HL-60 (cell line): Measurements from ENCODE around the gene SKAP2.

ENCODE experiments used
- GABPA ChIP-seq: IDR thresholded peaks from 2 replicates; pipeline ENCODE4 v1.6.1; 2012; ENCODE audit warnings: low read depth
- POLR2AphosphoS5 ChIP-seq: IDR thresholded peaks from 2 replicates; pipeline ENCODE4 v1.6.1; 2012; ENCODE audit warnings: low read depth
- SPI1 ChIP-seq: IDR thresholded peaks from 2 replicates; pipeline ENCODE4 v1.6.1; 2012; ENCODE audit warnings: low read depth, mild to moderate bottlenecking, borderline replicate concordance
- TF ChIP-seq, protein P1 (sequence below): IDR thresholded peaks from one replicate; pipeline ENCODE4 v1.5.1; 2011; ENCODE audit warnings: low read length, control low read depth, inconsistent platforms; ENCODE audit not compliant: insufficient read depth
- TF ChIP-seq, protein P2 (sequence below): IDR thresholded peaks from 2 replicates; pipeline ENCODE4 v1.6.1; 2012; ENCODE audit warnings: low read depth; ENCODE audit not compliant: insufficient replicate concordance

DNA sequence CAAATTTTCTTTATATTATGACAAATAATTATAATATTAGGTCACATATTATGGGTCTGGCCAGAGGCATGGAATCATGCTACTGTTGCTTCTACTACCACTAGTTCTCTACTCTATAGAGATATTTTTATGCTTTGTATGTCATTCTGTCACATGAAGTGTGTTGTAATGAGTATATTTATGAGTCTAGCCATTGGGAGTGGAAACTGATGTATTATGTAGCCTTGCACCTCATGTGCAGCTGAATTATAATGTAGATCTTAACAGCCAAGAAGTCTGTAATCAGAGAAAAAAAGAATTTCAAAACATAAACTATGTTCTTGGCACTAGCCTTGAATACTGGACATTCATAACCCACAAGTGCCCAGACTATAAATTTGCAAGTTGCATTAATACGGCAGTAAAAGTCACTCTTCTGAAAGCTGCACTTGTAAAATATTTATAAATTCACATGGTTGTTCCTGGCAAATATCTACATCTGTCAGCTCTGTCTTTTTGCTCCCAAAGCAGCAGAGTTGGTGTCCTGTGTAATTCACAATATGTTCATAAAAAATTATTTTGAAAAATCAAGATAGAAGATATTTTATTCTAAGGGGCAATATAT lies 48.6 kb upstream of the SKAP2 start:
- no peak for TF ChIP-seq GABPA
- TF ChIP-seq, protein P1, sequence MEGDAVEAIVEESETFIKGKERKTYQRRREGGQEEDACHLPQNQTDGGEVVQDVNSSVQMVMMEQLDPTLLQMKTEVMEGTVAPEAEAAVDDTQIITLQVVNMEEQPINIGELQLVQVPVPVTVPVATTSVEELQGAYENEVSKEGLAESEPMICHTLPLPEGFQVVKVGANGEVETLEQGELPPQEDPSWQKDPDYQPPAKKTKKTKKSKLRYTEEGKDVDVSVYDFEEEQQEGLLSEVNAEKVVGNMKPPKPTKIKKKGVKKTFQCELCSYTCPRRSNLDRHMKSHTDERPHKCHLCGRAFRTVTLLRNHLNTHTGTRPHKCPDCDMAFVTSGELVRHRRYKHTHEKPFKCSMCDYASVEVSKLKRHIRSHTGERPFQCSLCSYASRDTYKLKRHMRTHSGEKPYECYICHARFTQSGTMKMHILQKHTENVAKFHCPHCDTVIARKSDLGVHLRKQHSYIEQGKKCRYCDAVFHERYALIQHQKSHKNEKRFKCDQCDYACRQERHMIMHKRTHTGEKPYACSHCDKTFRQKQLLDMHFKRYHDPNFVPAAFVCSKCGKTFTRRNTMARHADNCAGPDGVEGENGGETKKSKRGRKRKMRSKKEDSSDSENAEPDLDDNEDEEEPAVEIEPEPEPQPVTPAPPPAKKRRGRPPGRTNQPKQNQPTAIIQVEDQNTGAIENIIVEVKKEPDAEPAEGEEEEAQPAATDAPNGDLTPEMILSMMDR: no peak
- no peak for TF ChIP-seq POLR2AphosphoS5
- TF ChIP-seq, protein P2, sequence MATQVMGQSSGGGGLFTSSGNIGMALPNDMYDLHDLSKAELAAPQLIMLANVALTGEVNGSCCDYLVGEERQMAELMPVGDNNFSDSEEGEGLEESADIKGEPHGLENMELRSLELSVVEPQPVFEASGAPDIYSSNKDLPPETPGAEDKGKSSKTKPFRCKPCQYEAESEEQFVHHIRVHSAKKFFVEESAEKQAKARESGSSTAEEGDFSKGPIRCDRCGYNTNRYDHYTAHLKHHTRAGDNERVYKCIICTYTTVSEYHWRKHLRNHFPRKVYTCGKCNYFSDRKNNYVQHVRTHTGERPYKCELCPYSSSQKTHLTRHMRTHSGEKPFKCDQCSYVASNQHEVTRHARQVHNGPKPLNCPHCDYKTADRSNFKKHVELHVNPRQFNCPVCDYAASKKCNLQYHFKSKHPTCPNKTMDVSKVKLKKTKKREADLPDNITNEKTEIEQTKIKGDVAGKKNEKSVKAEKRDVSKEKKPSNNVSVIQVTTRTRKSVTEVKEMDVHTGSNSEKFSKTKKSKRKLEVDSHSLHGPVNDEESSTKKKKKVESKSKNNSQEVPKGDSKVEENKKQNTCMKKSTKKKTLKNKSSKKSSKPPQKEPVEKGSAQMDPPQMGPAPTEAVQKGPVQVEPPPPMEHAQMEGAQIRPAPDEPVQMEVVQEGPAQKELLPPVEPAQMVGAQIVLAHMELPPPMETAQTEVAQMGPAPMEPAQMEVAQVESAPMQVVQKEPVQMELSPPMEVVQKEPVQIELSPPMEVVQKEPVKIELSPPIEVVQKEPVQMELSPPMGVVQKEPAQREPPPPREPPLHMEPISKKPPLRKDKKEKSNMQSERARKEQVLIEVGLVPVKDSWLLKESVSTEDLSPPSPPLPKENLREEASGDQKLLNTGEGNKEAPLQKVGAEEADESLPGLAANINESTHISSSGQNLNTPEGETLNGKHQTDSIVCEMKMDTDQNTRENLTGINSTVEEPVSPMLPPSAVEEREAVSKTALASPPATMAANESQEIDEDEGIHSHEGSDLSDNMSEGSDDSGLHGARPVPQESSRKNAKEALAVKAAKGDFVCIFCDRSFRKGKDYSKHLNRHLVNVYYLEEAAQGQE: no peak
- no peak for TF ChIP-seq SPI1
